GM08714 (cell line): Measurements from ENCODE around the gene CFAP61.
A peak's percentile ranks its signal among the peaks of the same experiment; 100 is the strongest.

Experiments
- H3K4me3 ChIP-seq: fragments of 200-500 bp; sonication (Bioruptor generic); 2 replicates; pipeline ENCODE4 v1.5.1; 2014; ENCODE audit warnings: mild to moderate bottlenecking, low read length, inconsistent platforms
- ZNF274 ChIP-seq: IDR thresholded peaks from 2 replicates; pipeline ENCODE4 v1.6.1; 2012; ENCODE audit warnings: mild to moderate bottlenecking, low read depth, low read length

The CFAP61 gene

DNA sequence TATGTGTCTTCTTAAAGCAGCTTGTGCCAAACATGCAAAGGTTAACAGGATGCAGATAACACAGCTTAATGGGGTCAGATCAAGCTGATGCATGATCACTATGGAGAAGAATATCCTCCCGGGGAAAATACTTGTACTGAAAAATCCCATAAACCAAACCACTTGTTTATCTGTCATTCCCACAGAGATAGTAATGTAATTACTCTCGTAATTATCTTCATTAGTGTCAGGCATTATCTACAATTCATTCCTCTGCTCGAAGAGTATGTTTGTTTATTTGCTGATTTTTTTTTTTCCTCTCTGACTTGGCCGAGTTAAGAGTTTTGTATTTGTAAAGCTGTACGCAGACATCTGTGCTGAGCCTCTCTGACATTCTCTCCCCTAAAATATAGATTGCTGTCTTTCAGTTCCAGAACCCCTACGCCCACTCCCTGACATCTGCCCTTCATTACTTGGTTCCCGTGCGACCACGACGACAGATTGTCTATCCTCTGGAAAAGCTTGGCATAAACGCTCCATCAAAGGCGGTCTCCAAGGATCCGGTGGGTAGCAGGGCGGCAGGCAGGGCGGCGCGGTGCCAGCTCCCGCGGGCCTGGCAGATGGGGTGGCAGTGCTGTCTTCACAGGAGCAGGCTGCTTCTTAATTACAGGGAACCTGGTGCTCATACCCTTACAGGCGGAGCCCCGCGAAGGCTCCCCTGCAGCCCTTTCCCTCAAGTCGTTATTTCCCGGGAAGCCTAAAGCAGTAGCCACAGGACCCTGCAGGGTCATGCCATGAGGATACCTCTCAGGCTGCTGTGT is 147.2 kb downstream of the CFAP61 start:
- no peak for TF ChIP-seq ZNF274
- H3K4me3 ChIP-seq, result no peak overlapping the region

DNA sequence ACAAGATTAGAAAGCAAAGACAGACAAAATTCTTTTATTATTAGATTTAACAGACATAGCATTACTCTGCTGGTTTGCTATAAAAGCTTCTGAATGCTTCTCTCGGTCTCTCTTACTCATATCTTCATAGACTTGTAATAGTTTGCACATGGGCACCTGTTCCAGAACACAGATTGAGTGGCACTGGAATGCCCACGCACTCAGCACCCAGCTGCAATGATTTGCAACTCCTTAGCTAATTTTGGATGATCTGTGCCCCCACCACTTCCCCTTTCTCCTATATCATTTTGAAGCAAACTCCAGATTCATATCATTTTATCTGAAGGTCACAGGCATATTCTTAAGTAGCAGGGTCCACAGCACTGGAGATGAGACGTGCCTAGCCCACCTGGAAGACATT is 148.8 kb downstream of the CFAP61 start:
- no peak overlapping the region for H3K4me3 ChIP-seq
- TF ChIP-seq ZNF274, result no peak

DNA sequence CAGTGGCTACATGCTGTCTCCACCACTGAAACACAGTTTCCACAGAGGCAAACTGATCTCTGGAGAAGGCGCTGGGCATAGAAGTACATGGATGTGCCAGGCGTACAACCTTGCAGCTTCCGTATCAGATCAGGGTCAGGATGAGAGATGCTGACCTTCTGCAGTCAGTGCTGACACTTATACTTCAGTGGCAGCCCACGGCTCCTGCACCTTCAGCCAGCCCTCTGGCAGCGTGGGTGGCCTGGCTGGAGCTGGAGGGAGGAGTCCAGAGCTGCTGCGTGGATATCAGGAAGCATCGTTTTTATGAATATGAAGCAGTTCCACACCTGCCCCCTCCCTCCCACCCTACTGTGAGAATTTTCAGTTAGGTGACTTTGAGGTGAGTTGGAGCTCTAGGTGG is 149.3 kb downstream of the CFAP61 start:
- TF ChIP-seq ZNF274, result no peak

DNA sequence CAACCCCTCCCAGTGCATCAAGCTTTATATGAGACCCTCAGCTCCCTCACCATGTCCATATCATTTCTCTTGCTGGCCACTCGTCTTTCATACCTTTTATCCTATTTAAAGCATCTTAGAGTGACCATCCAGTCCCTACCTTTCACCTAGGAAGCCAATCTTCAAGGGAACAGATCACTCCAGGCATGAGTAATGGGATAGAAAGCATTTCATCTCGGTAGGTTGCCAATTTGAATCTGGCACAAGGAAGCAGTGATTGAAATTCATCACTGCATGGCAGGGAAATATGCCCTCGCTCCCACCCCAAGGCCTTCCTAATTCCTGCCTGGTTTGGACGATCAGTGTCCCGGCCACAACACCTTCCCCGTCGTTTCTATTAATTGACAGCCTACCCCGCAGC is 150.4 kb downstream of the CFAP61 start:
- H3K4me3 ChIP-seq, result no peak overlapping the region
- no peak for TF ChIP-seq ZNF274

More for the DNA sequence above, 149.3 kb downstream of the CFAP61 start:
- H3K4me3 ChIP-seq, result no peak overlapping the region

DNA sequence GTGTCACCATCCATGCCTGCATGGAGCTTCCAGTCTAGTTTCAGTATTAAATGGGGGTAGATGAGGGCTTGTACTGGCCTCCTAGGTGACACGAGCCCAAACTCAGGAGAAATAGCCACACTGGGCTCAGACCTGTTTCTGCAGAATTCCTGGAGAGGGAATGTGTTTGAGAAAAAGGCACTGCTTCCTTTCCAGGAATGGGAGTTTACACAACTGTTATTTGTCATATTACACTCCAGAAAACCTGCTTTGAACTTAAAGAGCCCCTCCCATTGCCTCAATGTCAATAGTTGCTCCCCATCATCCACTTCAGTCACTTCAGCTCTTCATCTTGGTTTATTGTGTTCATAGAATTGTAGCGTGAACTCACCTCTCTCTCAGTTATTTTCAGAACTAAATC is 151.5 kb downstream of the CFAP61 start:
- H3K4me3 ChIP-seq, result no peak overlapping the region

DNA sequence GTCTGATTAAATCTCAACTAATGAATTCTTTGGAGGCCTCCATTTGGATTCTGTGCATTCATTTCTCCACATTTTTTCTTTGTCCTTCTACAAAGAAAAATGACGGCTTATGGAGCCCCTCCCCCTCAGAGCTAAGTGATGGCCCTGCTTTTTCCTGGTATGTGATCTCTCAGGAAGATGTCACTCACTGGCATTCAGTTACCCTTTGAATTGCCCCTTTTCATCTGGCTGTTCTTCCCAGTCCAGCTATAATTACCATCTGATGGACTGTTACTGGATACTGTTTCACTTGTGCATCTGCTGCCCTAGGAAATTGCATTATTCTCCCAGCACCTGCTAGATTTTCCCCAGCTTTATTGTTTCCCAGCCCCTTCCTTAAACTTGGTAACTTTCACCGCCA is 151.9 kb downstream of the CFAP61 start:
- H3K4me3 ChIP-seq, result no peak overlapping the region
- no peak for TF ChIP-seq ZNF274

More for the DNA sequence above, 151.5 kb downstream of the CFAP61 start:
- TF ChIP-seq ZNF274, result no peak

DNA sequence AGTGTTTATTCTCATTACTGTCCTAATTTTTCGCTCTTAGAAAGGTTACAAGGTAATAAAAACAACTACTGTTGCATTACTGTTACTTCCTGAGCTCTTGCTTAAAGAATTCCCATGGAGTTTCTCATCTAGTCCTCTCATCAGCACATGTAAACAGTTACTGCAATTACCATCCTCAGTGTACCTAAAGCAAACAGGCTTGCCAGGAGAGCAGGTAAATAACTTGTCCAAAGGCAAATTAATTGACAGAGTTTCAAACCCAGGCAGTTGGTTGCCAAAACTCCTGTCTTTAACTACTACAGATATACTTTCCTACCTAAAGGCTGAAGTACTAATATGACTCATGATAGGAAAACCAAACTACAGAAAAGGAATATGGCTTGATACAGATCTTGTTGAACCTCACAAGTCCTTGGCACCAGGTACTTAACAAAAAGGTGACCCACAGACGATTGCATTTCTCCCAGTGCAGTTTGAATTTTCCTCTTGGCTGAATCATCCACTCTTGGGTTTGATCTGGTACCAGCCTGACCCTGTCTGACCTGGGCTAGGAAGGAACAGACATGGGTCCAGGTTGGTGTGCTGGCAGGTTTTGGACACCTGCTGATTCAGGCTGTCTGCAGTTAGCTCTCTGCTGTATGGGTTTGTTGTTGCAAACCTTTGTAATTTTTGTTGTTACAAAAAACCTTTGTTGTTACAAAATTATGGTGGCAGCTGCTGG is 153.0 kb downstream of the CFAP61 start:
- no peak for TF ChIP-seq ZNF274
- no peak overlapping the region for H3K4me3 ChIP-seq

DNA sequence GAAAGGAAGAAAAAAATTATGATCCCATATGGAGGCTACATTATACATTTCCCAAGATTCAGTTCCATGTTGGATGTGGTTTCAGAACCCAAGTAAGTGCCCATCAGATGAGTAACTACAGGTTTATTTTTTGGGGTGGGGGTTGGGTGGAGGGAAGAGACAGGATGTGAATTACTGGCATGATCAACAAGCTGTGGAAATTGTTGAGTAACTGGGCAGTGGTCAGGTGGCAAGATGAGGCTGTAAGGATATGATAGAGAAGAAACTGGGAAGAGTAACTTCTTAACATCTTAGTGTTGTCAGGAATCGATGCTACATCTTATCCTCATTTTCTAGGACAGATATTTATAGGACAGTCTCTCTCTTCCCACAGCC is 153.5 kb downstream of the CFAP61 start:
- H3K4me3 ChIP-seq, result no peak overlapping the region
- no peak for TF ChIP-seq ZNF274

DNA sequence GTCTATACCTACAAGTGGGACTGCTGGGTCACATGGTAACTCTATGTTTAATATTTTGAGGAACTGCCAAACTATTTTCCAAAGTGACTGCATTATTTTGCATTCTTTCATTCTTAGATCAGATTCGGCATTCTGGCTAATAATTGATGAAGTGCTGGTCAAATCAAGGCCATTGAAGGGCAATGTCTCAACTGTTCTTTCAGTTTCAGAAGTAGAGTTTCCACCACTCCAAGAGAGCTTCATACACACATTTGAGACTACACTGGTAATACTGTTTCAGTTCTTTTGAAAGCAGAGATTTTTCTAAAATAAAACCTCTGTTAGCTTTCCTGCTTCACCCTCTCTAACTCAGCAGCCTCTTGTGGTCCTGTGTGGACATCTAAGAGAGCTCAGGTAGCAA is 154.5 kb downstream of the CFAP61 start:
- no peak for TF ChIP-seq ZNF274
- H3K4me3 ChIP-seq, result peak overlapping the region; percentile 38; the same call in 1 of the 2 replicates

DNA sequence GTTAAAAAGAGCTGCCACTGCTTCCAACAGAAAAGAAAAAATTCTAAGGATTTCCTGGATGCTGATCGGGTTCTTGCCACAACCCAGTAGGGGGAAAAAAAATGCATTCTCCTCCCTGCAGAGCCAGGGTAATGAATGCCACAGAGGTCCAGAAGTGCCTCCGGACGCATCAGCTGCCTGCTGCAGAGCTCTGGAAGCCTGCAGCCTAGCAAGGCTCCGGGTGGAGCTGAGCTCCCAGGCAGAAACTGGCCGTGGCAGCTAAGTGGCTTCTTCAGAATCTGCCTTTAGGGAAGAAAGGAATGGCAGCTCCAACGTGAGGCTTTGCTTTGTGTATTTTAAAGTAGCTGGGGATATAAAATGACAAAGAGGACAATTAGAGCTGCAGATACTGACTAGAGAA is 155.0 kb downstream of the CFAP61 start:
- no peak for TF ChIP-seq ZNF274
- H3K4me3 ChIP-seq, result peak overlapping the region; percentile 38; the same call in 1 of the 2 replicates

DNA sequence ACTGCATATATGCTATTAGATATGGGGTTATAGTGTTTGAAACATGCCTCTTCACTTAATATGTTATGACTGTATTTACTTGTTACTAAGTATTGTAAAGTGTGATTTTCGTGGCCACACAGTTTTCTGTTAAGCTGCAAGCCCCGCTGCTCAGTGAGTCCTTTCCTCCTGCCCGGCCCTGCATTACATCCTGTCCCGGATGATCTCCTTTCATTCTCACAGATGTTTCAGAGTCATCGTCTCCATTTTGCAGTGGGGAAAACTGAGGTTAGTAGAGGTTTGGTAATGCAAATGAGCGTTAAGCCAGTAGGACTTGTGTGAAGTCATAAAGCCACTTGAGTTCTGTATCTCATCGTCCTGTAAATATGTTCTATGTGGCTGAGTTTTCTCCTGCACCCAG is 155.5 kb downstream of the CFAP61 start:
- H3K4me3 ChIP-seq, result no peak overlapping the region
- TF ChIP-seq ZNF274, result no peak

DNA sequence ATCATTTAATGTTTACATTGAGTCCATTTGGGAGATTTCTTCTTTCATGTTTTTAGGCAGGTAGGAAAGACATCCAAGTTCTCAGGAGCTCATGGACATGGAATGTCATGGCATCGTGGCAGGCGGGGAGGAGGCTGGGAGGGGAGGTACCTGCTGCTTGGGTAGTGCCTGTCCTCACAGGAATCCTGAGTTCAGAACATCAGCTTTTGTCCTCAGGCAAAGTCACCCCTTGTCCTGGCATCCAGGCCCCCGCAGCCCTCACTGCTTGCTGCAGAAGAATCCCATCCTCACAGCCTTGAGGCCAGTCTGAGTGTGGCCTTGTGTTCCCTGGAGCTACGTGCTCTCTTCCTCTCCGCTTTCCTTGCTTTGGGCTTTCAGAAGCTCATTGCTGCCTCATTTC is 157.4 kb downstream of the CFAP61 start:
- TF ChIP-seq ZNF274, result no peak
- no peak overlapping the region for H3K4me3 ChIP-seq

DNA sequence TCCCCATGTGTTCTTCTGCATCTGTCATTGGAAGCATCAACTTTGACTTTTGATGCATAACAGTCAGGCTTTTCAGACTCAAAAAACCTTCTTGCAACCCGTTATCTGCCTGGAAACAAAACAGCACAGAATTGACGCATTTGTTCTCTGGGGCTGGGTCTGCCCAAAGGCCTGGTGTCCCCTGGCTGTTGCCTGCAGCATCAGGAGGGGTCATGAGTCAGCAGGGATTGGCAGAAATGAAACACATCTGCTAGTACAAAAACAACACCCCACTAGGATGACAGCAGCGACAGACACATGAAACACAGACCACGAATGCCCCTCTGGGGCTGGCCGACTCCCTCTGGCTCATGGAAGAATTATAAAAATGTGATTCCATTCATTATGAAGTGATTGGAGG is 158.0 kb downstream of the CFAP61 start:
- H3K4me3 ChIP-seq, result no peak overlapping the region
- TF ChIP-seq ZNF274, result no peak

DNA sequence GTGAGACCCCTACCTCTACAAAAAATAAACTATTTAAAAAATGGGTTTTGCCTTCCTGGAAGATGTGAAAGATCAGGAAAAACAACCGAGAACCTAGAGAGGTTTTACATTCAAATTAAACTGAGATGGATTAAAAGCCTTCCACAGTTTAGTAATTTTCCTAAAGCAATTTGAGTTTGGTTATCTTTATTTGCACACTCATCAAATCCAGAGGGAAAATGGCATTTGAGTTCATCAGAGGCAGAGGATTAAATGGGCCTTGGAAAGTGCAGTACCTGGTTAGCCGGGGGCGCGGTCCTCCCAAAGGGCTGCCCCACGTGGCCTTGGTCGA is 158.6 kb downstream of the CFAP61 start:
- H3K4me3 ChIP-seq, result no peak overlapping the region
- no peak for TF ChIP-seq ZNF274

DNA sequence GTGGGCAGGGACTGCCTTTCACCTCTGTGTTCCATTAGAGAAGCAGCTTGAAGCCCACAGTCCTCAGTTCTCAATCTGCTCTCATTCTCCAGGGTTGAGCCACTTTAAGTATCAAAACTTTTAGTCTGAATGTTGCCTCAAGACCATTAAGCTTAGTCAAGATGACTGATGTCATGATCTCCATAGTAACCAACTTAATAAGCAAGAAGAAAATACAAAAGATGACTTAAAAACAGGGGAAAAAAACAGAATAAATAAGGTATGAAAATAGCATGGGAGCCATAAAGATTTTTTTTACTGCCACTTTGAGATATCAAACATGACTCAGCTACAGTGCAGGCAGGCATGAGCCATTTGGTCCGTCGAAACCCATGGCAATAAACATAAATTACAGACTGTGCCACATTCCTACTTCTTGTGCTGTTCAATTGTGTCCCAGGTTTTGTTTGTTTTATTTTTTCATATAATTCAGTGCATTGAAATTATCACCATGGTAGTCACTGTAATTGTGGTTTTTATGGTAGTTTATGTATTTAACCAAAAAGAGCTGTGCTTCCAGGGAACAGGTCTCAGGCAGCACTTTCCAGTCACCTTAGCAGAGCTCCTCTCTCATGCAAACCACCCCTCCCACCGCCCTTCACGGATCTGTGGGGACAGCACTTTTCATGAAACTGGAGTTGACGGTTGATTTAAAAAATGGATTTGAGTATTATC is 159.1 kb downstream of the CFAP61 start:
- no peak for TF ChIP-seq ZNF274

More for the DNA sequence above, 159.1 kb downstream of the CFAP61 start:
- no peak overlapping the region for H3K4me3 ChIP-seq
